Glutamatergic neuron (in vitro differentiated cells): Measurements from ENCODE around the gene ANKMY1. TPM values are rescaled to one million over a fixed set of nuclear protein-coding genes. Genes with fewer than 3 reads are reported as not detected.

Experiments
- DNase-seq: peaks from one replicate; pipeline ENCODE4 v3.0.0; 2022
- H3K27ac Mint-ChIP-seq: one replicate; pipeline ENCODE4 v1.8.0; 2020; ENCODE audit warnings: mild to moderate bottlenecking, mixed read lengths, inconsistent platforms; ENCODE audit not compliant: unreplicated experiment
- H3K27me3 Mint-ChIP-seq: one replicate; pipeline ENCODE4 v1.8.0; 2020; ENCODE audit warnings: mild to moderate bottlenecking, moderate library complexity, mixed read lengths, inconsistent platforms; ENCODE audit not compliant: unreplicated experiment
- H3K36me3 Mint-ChIP-seq: one replicate; pipeline ENCODE4 v1.8.0; 2020; ENCODE audit warnings: mild to moderate bottlenecking, mixed read lengths, inconsistent platforms; ENCODE audit not compliant: unreplicated experiment
- H3K4me1 Mint-ChIP-seq: one replicate; pipeline ENCODE4 v1.8.0; 2020; ENCODE audit warnings: mild to moderate bottlenecking, low read depth, mixed read lengths, inconsistent platforms; ENCODE audit not compliant: unreplicated experiment
- H3K4me3 Mint-ChIP-seq: one replicate; pipeline ENCODE4 v1.8.0; 2020; ENCODE audit warnings: mild to moderate bottlenecking, mixed read lengths, inconsistent platforms; ENCODE audit not compliant: unreplicated experiment
- H3K9me3 Mint-ChIP-seq: one replicate; pipeline ENCODE4 v1.8.0; 2020; ENCODE audit warnings: mild to moderate bottlenecking, moderate library complexity, mixed read lengths, inconsistent platforms; ENCODE audit not compliant: unreplicated experiment
- total RNA-seq: library from RNA; stranded (reverse); fragmentation: NEBNext Ultra II Directional; extraction: Animal tissue kit (Norgen Biotek cat#: 25700); gene quantifications from one replicate; pipeline ENCODE4 v1.2.1, GENCODE V29; 2021; ENCODE audit not compliant: unreplicated experiment
- TF ChIP-seq, protein P1 (sequence below): fragments of 200-600 bp; sonication (generic); IDR thresholded peaks from one replicate; pipeline ENCODE4 v1.5.0; 2021; ENCODE audit not compliant: partially characterized antibody, unreplicated experiment

Gene ANKMY1
- total RNA-seq, 1 donor from 2014 or later = 9.0 TPM

DNA sequence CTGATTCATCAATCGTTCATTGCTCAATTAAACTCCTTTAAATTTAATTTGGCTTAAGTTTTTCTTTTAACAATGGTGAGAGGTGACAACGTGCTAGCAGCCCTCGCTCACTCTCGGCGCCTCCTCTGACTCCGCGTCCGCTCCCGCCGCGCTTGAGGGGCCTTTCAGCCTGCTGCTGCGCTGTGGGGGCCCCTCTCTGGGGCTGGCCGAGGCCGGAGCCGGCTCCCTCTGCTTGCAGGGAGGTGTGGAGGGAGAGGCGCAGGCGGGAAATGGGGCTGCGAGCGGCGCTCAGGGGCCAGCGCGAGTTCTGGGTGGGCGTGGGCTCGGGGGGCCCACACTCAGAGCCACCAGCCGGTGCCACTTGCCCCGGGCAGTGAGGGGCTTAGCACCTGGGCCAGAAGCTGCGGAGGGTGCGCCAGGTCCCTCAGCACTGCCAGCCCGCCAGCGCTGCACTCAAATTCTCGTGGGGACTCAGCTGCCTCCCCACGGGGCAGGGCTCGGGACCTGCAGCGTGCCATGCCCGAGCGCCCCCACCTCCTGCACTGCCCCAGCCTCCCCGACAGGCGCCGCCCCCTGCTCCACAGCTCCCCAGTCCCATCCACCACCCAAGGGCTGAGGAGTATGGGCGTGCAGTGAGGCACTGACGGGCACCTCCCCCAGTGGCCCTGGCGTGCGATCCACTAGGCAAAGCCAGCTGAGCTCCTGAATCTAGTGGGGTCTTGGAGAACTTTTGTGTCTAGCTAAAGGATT is 19.6 kb downstream of the ANKMY1 start:
- peaks cover 11% of the 10 kb centered on the region for H3K9me3 Mint-ChIP-seq
- peaks cover 3% of the 10 kb centered on the region for H3K27me3 Mint-ChIP-seq
- DNase-seq = no peak
- TF ChIP-seq, protein P1, sequence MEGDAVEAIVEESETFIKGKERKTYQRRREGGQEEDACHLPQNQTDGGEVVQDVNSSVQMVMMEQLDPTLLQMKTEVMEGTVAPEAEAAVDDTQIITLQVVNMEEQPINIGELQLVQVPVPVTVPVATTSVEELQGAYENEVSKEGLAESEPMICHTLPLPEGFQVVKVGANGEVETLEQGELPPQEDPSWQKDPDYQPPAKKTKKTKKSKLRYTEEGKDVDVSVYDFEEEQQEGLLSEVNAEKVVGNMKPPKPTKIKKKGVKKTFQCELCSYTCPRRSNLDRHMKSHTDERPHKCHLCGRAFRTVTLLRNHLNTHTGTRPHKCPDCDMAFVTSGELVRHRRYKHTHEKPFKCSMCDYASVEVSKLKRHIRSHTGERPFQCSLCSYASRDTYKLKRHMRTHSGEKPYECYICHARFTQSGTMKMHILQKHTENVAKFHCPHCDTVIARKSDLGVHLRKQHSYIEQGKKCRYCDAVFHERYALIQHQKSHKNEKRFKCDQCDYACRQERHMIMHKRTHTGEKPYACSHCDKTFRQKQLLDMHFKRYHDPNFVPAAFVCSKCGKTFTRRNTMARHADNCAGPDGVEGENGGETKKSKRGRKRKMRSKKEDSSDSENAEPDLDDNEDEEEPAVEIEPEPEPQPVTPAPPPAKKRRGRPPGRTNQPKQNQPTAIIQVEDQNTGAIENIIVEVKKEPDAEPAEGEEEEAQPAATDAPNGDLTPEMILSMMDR = no peak
- no peaks in the 10 kb centered on the region for H3K4me1 Mint-ChIP-seq
- H3K36me3 Mint-ChIP-seq = peaks cover 35% of the 10 kb centered on the region
- H3K4me3 Mint-ChIP-seq = no peak overlapping the region
- no peak overlapping the region for H3K27ac Mint-ChIP-seq

DNA sequence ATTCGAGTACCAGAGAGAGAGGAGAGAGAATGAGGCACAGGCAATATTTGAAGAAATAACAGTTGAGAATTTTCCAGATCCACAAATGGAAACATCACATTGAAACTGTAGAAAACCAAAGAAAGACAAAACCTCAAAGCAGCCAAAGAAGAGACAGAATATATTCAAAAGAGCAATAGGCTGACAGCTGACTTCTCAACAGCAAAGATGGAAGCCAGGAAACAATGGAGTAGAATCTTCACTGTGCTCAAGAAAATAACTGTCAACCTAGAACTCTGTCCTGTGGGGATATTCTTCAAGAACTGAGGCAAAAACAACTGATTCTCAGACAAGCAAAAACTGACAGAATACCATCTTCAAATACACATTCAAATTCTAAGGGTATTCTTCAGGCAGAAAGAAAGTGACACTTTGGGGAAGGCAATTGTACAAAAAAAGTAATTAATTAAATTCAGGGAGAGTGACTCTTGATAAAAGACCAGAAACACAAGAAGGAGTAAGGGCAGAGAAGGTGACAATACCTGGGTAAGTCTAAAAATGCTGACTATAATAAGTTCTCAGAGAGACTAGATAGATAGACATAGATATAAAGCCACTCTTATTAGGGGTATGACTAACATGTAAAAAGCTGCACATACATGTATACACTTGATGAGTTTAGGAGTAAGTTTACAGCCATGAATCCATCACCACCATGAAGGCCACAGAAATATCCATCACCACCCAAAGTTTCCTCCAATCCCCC is 25.6 kb downstream of the ANKMY1 start:
- TF ChIP-seq, protein P1 = no peak
- Mint-ChIP-seq H3K4me3 (no peak overlapping the region), H3K27ac (no peak overlapping the region), H3K36me3 (peaks cover 31% of the 10 kb centered on the region), H3K27me3 (peaks cover 5% of the 10 kb centered on the region), H3K4me1 (no peaks in the 10 kb centered on the region), H3K9me3 (peaks cover 10% of the 10 kb centered on the region)
- no peak for DNase-seq

DNA sequence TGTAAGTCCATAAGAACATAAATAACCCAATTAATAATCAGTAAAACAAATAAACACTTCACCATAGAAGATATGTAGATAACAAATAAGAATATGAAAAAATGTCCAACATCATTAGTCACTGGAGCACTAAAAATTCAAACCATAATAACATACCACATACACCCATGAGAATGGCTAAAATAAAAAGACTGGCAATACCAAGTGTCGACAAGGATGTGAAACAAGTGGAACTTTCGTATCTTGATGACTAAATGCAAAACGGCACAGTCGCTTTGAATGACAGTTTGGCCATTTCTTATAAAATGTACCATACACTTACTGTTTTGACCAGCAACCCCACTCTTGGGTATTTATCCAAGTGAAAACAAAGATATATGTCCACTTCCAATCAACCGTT is 26.8 kb downstream of the ANKMY1 start:
- Mint-ChIP-seq H3K4me1 (no peaks in the 10 kb centered on the region), H3K36me3 (peaks cover 40% of the 10 kb centered on the region), H3K9me3 (peaks cover 17% of the 10 kb centered on the region), H3K27me3 (peaks cover 8% of the 10 kb centered on the region), H3K4me3 (no peak overlapping the region), H3K27ac (no peak overlapping the region)
- TF ChIP-seq, protein P1 = no peak
- DNase-seq = no peak

DNA sequence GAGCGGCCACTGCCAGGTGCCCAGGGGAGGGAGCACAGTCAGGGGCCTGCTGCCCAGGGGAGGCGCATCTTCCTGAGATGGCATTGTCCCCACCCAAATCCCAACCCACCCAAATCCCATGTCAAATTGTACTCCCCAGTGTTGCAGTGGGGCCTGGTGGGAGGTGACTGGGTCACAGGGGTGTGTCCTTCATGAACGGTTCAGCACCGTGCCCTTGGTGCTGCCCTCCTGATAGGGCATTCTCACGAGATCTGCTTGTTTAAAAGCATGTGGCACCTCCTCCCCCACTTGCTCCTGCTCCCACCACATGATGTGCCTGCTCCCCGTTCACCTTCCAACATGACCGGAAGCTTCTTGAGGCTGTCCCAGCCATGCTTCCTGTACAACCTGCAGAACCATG is 27.6 kb downstream of the ANKMY1 start:
- H3K36me3 Mint-ChIP-seq = peaks cover 44% of the 10 kb centered on the region
- H3K4me1 Mint-ChIP-seq = no peaks in the 10 kb centered on the region
- peaks cover 8% of the 10 kb centered on the region for H3K27me3 Mint-ChIP-seq
- DNase-seq = no peak
- no peak overlapping the region for H3K27ac Mint-ChIP-seq
- no peak overlapping the region for H3K4me3 Mint-ChIP-seq
- H3K9me3 Mint-ChIP-seq = peaks cover 20% of the 10 kb centered on the region
- TF ChIP-seq, protein P1 = no peak
